ENCODE data around the gene PPP4R4. TPM values are rescaled to one million over a fixed set of nuclear protein-coding genes. Genes with fewer than 3 reads are reported as not detected.

Gene PPP4R4
- total RNA-seq, 1 donor from 2014 or later = 1.2 TPM

DNA sequence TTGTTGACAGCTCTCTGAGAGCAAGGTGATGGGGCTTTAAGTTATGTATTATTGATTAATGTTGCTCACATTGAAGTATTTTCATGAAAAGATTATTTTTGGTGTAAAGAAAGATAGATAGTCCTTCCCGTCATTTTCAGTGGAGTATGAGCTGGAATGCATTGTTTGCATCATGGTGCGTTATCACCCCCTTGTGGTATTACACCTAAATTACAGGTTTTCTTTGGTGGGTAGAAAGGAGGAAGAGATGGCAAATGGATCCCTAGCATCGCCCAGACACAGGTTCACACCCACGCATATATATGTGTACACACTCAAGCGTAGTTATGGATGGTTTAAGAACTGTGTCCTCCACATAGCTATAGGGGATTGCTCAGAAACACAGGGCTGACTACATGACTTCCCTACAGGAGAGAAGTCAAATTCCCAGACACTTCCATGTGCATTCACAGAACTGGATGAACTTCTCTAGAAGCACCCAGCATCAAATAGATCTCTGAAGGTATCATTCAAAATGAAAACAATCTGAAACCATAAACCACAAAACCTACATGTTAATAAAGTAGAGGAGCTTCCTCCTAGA lies 133.4 kb downstream of the PPP4R4 start:
- DNase-seq (ENCODE audit: low read depth) = no peak

DNA sequence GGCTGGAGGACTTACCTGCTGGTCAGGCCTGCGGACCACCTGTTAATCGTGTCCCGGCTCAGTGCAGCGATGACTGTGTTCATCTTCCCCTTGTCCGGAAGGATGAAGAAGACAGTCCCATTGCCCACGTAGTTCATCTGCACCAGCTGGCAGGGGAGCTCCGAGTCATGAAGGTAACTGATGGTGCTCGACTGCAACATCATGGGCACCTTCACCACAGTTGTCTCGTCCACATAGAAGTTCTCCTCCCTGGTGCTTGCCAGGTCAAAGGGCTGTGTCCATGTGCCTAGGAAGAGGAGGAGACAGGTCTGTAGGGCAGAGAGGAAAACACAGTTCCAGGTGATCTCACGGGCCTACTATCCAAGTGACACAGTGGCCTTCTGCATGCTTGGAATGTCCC lies 135.6 kb downstream of the PPP4R4 start:
- DNase-seq (ENCODE audit: low read depth) = no peak

DNA sequence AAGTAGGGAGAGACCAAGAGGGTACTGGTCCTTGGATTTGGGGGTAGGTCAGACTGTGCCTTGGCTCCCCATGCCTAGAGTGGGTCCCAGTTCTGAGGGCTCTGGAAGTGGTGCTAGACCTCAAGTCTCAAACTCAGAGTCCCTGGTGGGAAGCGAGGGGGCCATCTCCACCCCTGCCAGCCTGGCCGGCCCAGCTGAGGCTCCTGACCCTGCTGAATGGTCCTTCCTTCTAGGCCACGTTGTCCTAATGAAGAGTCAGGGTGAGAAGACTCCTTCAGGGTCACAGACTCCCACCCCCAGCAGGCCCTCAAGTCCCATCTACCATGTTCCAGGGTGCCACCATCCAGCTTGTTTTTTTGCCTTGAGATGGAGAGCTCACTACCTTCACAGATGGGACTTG lies 136.1 kb downstream of the PPP4R4 start:
- no peak for DNase-seq (ENCODE audit: low read depth)

DNA sequence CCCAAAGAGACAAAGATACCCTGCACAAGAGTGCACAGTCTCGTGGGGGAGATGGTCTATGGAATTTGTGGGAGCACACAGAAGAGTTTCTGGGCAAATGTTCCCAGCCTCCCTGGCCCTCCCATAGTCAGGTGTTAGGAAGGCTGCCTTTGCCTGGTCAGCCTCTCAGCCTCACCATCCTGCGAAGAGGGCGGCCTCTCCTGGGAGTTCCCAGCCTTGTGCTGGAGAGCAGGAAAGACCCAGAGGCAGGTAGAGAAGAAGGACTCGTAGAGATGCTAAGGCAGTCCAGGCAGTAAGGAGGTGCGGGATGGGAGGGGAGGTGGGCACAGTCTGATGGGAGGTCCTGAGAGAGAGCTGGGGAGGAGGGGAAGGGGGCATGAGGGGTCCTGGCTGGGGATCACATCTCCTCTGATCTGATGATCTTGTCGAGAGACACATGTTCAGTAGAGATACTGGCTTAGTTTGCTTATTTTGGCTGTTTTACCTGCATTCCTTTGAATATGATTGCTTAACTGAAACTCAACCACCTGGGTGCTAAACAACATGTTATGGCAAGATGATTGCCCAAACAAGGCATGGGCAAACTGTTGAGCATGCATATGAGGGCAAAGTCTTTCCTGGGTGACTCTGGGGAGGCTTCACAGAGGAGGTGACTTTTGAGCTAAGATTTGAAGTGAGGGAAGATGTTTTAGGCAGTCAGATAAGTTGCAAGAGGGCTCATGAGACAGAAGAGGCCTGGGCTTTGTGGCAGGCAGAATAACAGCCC lies 138.5 kb downstream of the PPP4R4 start:
- no peak for DNase-seq (ENCODE audit: low read depth)

GRCh38 chr14:94313991-94314655 lies 140.0 kb downstream of the PPP4R4 start:
- peak; percentile 49 for DNase-seq (ENCODE audit: low read depth)

GRCh38 chr14:94314890-94315289 lies 140.8 kb downstream of the PPP4R4 start:
- DNase-seq (ENCODE audit: low read depth) = no peak

DNA sequence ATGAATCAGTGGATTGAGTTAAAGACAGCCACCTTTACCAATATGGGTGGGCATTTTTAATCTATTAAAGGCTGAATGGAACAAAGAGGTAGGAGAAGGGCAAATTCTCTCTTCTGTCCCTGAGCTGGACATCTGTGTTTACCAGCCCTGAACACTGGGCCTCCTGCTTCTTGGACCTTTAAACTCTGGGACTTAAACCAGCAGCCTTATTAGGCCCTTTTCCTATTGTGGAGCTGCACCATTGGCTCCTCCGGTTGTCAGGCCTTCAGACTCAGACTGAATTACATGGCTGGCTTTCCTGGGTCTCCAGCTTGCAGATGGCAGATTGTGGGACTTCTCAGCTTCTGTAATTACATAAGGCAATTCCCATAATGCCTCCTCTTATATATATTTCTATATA lies 142.6 kb downstream of the PPP4R4 start:
- DNase-seq (ENCODE audit: low read depth) = no peak

- peak; percentile 79 for DNase-seq (ENCODE audit: low read depth)
These were observed 143.1 kb downstream of the PPP4R4 start for GRCh38 chr14:94317259-94317658.

GRCh38 chr14:94320243-94320642 lies 146.1 kb downstream of the PPP4R4 start:
- DNase-seq (ENCODE audit: low read depth) = peak; percentile 88

- no peak for DNase-seq (ENCODE audit: low read depth)
These were observed 147.5 kb downstream of the PPP4R4 start for GRCh38 chr14:94321421-94322271.

GRCh38 chr14:94322648-94323570 lies 148.8 kb downstream of the PPP4R4 start, which contains the start of gene SERPINA6:
TSS of gene SERPINA6 (minus strand) at chr14:94323336. CDS start at chr14:94314648, 8,688 bp downstream.
- peak; percentile 96 for DNase-seq (ENCODE audit: low read depth)

DNA sequence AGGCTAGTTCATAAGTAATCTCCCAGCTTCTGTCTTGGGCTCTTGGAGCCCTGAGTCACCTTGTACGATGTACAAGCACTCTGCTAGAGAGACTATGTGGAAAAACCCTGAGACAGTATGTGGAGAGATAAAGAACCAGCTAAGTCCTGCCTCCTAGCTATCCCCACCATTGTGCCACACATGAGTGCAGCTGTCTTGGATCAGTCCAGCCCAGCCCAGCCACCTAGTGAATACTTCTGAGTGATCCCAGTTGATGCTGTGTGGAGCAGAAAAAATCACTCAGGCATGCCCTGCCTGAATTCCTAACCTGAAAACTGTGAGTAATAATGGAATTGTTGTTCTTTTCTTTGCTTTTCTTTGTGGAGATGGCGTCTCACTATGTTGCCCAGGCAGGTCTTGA lies 154.1 kb downstream of the PPP4R4 start:
- DNase-seq (ENCODE audit: low read depth) = peak; percentile 91

Other genes starting within 250 kb of the PPP4R4 start
- not detected in 2 replicates for gene FAM181A, start 247.0 kb upstream of the PPP4R4 start, total RNA-seq
- 0.05 and 0.35 TPM in 2 replicates for gene ASB2, start 197.8 kb upstream of the PPP4R4 start, total RNA-seq
- gene CCDC197, start 177.0 kb upstream of the PPP4R4 start, total RNA-seq = not detected in 2 replicates
- 6.4 and 14.2 TPM in 2 replicates for gene OTUB2, start 148.0 kb upstream of the PPP4R4 start, total RNA-seq
- 114 and 161 TPM in 2 replicates for gene DDX24, start 93.1 kb upstream of the PPP4R4 start, total RNA-seq
- gene IFI27L1, start 93.0 kb upstream of the PPP4R4 start, total RNA-seq = 7.5 and 15.3 TPM in 2 replicates
- 3.0 and 179 TPM in 2 replicates for gene IFI27, start 63.6 kb upstream of the PPP4R4 start, total RNA-seq
- gene IFI27L2, start 44.7 kb upstream of the PPP4R4 start, total RNA-seq = 31.2 and 53.8 TPM in 2 replicates
- not detected in 2 replicates for gene SERPINA10, start 118.9 kb downstream of the PPP4R4 start, total RNA-seq
- 0.35 and 0.65 TPM in 2 replicates for gene SERPINA6, start 149.0 kb downstream of the PPP4R4 start, total RNA-seq
- 0.10 TPM in 1 of 2 replicates, not detected in the other for gene SERPINA2, start 192.4 kb downstream of the PPP4R4 start, total RNA-seq
- gene SERPINA1, start 214.3 kb downstream of the PPP4R4 start, total RNA-seq = 32.1 and 137 TPM in 2 replicates